GM12801 (cell line): ENCODE measurements around the gene ZMIZ2.

Experiments used
- CTCF ChIP-seq: IDR thresholded peaks from one replicate; pipeline ENCODE4 v1.5.1; 2011; ENCODE audit warnings: control low read depth; ENCODE audit not compliant: insufficient read length; ENCODE audit errors: extremely low read depth

The ZMIZ2 gene

GRCh38 chr7:44750424-44750823, 1.8 kb downstream of the ZMIZ2 start:
- TF ChIP-seq CTCF: no peak

- TF ChIP-seq CTCF: no peak
Measured at GRCh38 chr7:44750921-44751571, 2.4 kb downstream of the ZMIZ2 start.

- no peak for TF ChIP-seq CTCF
Measured at GRCh38 chr7:44752822-44753221, 4.2 kb downstream of the ZMIZ2 start.

- TF ChIP-seq CTCF: no peak
Measured at GRCh38 chr7:44754802-44755697, 6.4 kb downstream of the ZMIZ2 start.

GRCh38 chr7:44755698-44756627, 7.3 kb downstream of the ZMIZ2 start:
- TF ChIP-seq CTCF: no peak

GRCh38 chr7:44756904-44757303, 8.3 kb downstream of the ZMIZ2 start:
- TF ChIP-seq CTCF: no peak

- TF ChIP-seq CTCF: no peak
Measured at GRCh38 chr7:44757311-44757710, 8.7 kb downstream of the ZMIZ2 start.
